ENCODE measurements around the gene PTAFR. TPM values are rescaled to one million over a fixed set of nuclear protein-coding genes. Genes with fewer than 3 reads are reported as not detected.

Gene PTAFR
- polyA plus RNA-seq, 1 donor (not counting 4 experiments of a cell fraction or from before 2014, with no cell fraction given): 19.6 TPM

DNA sequence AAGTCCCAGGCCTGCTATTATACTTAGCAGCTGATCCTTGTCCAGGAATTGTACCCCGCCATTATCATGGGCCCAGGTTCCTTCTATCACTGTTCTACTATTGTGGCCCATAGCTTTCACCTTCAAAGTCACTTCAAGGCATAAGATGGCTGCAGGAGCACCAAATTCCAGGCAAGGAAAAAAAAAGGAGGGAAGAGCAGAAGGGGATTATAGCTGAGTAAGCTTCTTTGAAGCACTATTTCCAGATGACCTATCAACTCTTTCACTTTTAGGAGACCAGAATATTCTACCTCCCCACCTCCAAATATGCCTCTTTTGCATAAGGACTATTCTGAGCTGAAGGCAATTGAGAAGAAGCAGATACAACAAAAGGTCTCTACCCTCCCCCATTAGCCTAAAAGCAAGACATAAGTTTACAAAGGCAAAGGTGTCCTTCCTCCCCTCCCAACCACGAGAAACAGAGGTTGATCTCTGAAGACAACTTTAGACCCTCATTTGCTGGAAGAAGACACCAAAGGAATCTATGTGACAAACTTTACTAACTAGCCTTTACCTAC is 41.8 kb downstream of the PTAFR start:
- dilution Hi-C loops (cut with MboI; ENCODE audit: extremely low pct_ligation_motif_present, low sequenced_read_pairs): no loop called here
- no peaks in the 10 kb centered on the region for H3K9me1 ChIP-seq (ENCODE audit: control insufficient read depth, extremely low read depth, insufficient read depth, low read length)
- no peak overlapping the region for H3K4me3 ChIP-seq (ENCODE audit: control insufficient read depth in 2 of 3, extremely low read depth in 1 of 3, insufficient read depth in 2 of 3, low read depth in 1 of 3, low read length in 3 of 3)
- no peak overlapping the region for H2AFZ ChIP-seq (ENCODE audit: control insufficient read depth, low read length)
- no peaks in the 10 kb centered on the region for H3K9me3 ChIP-seq (ENCODE audit: control insufficient read depth, low read depth, low read length)
- peak overlapping the region; percentile 70 for H3K27ac ChIP-seq (ENCODE audit: control insufficient read depth, insufficient read depth, low read length)
- no peak overlapping the region for H3K9ac ChIP-seq (ENCODE audit: control insufficient read depth, extremely low read depth, insufficient read depth, low read length)
- no peaks in the 10 kb centered on the region for H3K27me3 ChIP-seq (ENCODE audit: control insufficient read depth, extremely low read depth, insufficient read depth, low read length)
- H3K4me1 ChIP-seq (ENCODE audit: control insufficient read depth, extremely low read depth, insufficient read depth, low read length): peaks cover 24% of the 10 kb centered on the region
- no peaks in the 10 kb centered on the region for H3K79me2 ChIP-seq (ENCODE audit: control insufficient read depth, insufficient read depth, low read length)
- FAIRE-seq (no peak), DNase-seq (ENCODE audit: low read depth, low spot score) (no peak)
- no peaks in the 10 kb centered on the region for H4K20me1 ChIP-seq (ENCODE audit: control insufficient read depth, extremely low read depth, insufficient read depth, low read length)
- TF ChIP-seq EZH2 (IDR thresholded peaks at IDR 0.05; ENCODE audit: low read length) (no peak), CTCF (optimal IDR thresholded peaks at IDR 0.05 in 1 of 3, IDR thresholded peaks at IDR 0.05 in 1 of 3, conservative IDR thresholded peaks at IDR 0.05 in 1 of 3; ENCODE audit: extremely low read depth in 1 of 3, insufficient read depth in 2 of 3, low read length in 3 of 3) (no peak)
- H3K4me2 ChIP-seq (ENCODE audit: control insufficient read depth, extremely low read depth, insufficient read depth, low read depth, low read length): no peak overlapping the region
- no peaks in the 10 kb centered on the region for H3K36me3 ChIP-seq (ENCODE audit: control insufficient read depth in 2 of 2, extremely low read depth in 1 of 2, insufficient read depth in 2 of 2, low read length in 2 of 2)

GRCh38 chr1:28132171-28133167 is 44.0 kb downstream of the PTAFR start:
- H4K20me1 ChIP-seq (ENCODE audit: control insufficient read depth, extremely low read depth, insufficient read depth, low read length): no peaks in the 10 kb centered on the region
- H3K4me3 ChIP-seq (ENCODE audit: control insufficient read depth in 2 of 3, extremely low read depth in 1 of 3, insufficient read depth in 2 of 3, low read depth in 1 of 3, low read length in 3 of 3): no peak overlapping the region
- H3K9ac ChIP-seq (ENCODE audit: control insufficient read depth, extremely low read depth, insufficient read depth, low read length): no peak overlapping the region
- H3K27ac ChIP-seq (ENCODE audit: control insufficient read depth, insufficient read depth, low read length): no peak overlapping the region
- no peaks in the 10 kb centered on the region for H3K79me2 ChIP-seq (ENCODE audit: control insufficient read depth, insufficient read depth, low read length)
- H3K27me3 ChIP-seq (ENCODE audit: control insufficient read depth, extremely low read depth, insufficient read depth, low read length): no peaks in the 10 kb centered on the region
- no peak overlapping the region for H3K4me2 ChIP-seq (ENCODE audit: control insufficient read depth, extremely low read depth, insufficient read depth, low read depth, low read length)
- H2AFZ ChIP-seq (ENCODE audit: control insufficient read depth, low read length): no peak overlapping the region
- no peaks in the 10 kb centered on the region for H3K9me3 ChIP-seq (ENCODE audit: control insufficient read depth, low read depth, low read length)
- FAIRE-seq (no peak), DNase-seq (ENCODE audit: low read depth, low spot score) (no peak)
- dilution Hi-C loops (cut with MboI; ENCODE audit: extremely low pct_ligation_motif_present, low sequenced_read_pairs): no loop called here
- H3K4me1 ChIP-seq (ENCODE audit: control insufficient read depth, extremely low read depth, insufficient read depth, low read length): peaks cover 35% of the 10 kb centered on the region
- TF ChIP-seq CTCF (optimal IDR thresholded peaks at IDR 0.05 in 1 of 3, IDR thresholded peaks at IDR 0.05 in 1 of 3, conservative IDR thresholded peaks at IDR 0.05 in 1 of 3; ENCODE audit: extremely low read depth in 1 of 3, insufficient read depth in 2 of 3, low read length in 3 of 3) (no peak), EZH2 (IDR thresholded peaks at IDR 0.05; ENCODE audit: low read length) (no peak)
- H3K9me1 ChIP-seq (ENCODE audit: control insufficient read depth, extremely low read depth, insufficient read depth, low read length): no peaks in the 10 kb centered on the region
- no peaks in the 10 kb centered on the region for H3K36me3 ChIP-seq (ENCODE audit: control insufficient read depth in 2 of 2, extremely low read depth in 1 of 2, insufficient read depth in 2 of 2, low read length in 2 of 2)

Measured in keratinocyte (primary cell).